ENCODE data around the gene MS4A18. TPM values are rescaled to one million over a fixed set of nuclear protein-coding genes. Genes with fewer than 3 reads are reported as not detected.

The MS4A18 gene
- total RNA-seq, 2 donors from 2014 or later = not detected

- no peaks in the 10 kb centered on the region for H3K36me3 ChIP-seq
- WGBS = 87% methylated on average over 5 of the region's 5 CpGs
- intact Hi-C loops (cut with DNase I) = no loop called here
- no peaks in the 10 kb centered on the region for H3K4me1 ChIP-seq (replicated peaks)
- no peak for DNase-seq (ENCODE audit: low spot score)
- no peaks in the 10 kb centered on the region for H3K27me3 ChIP-seq (replicated peaks; ENCODE audit: insufficient read depth)
- no peaks in the 10 kb centered on the region for H3K9me3 ChIP-seq
- no peak for TF ChIP-seq CTCF (IDR thresholded peaks at IDR 0.05)
- TF ChIP-seq POLR2A (IDR thresholded peaks at IDR 0.05) = no peak
- no peak overlapping the region for H3K4me3 ChIP-seq
- H3K27ac ChIP-seq = no peak overlapping the region
Observed at GRCh38 chr11:60765355-60765754, 40.8 kb downstream of the MS4A18 start.

- Histone ChIP-seq H3K4me1 (replicated peaks) (no peaks in the 10 kb centered on the region), H3K27ac (no peak overlapping the region), H3K36me3 (no peaks in the 10 kb centered on the region), H3K4me3 (no peak overlapping the region), H3K9me3 (no peaks in the 10 kb centered on the region), H3K27me3 (replicated peaks; ENCODE audit: insufficient read depth) (no peaks in the 10 kb centered on the region)
- intact Hi-C loops (cut with DNase I) = no loop called here
- TF ChIP-seq POLR2A (IDR thresholded peaks at IDR 0.05) (no peak), POLR2AphosphoS5 (IDR thresholded peaks at IDR 0.05) (no peak), CTCF (IDR thresholded peaks at IDR 0.05) (no peak)
- DNase-seq (ENCODE audit: low spot score) = no peak
- 81% methylated on average over 10 of the region's 10 CpGs for WGBS
Observed at GRCh38 chr11:60766547-60766946, 42.0 kb downstream of the MS4A18 start.

- intact Hi-C loops (cut with DNase I) = no loop called here
- no peak for DNase-seq (ENCODE audit: low spot score)
- no peak overlapping the region for H3K4me3 ChIP-seq
- H3K4me1 ChIP-seq (replicated peaks) = no peaks in the 10 kb centered on the region
- H3K9me3 ChIP-seq = no peaks in the 10 kb centered on the region
- H3K27me3 ChIP-seq (replicated peaks; ENCODE audit: insufficient read depth) = no peaks in the 10 kb centered on the region
- 33% methylated on average over 26 of the region's 26 CpGs for WGBS
- TF ChIP-seq CTCF (IDR thresholded peaks at IDR 0.05) (no peak), POLR2AphosphoS5 (IDR thresholded peaks at IDR 0.05) (no peak), POLR2A (IDR thresholded peaks at IDR 0.05) (no peak)
- H3K27ac ChIP-seq = no peak overlapping the region
- no peaks in the 10 kb centered on the region for H3K36me3 ChIP-seq
Observed at GRCh38 chr11:60767388-60767811, 42.9 kb downstream of the MS4A18 start.

GRCh38 chr11:60768202-60768601, 43.7 kb downstream of the MS4A18 start:
- Histone ChIP-seq H3K4me3 (no peak overlapping the region), H3K27ac (no peak overlapping the region), H3K36me3 (no peaks in the 10 kb centered on the region), H3K9me3 (no peaks in the 10 kb centered on the region), H3K27me3 (replicated peaks; ENCODE audit: insufficient read depth) (no peaks in the 10 kb centered on the region), H3K4me1 (replicated peaks) (no peaks in the 10 kb centered on the region)
- intact Hi-C loops (cut with DNase I) = no loop called here
- 92% methylated on average over 8 of the region's 8 CpGs for WGBS
- TF ChIP-seq POLR2AphosphoS5 (IDR thresholded peaks at IDR 0.05) (no peak), POLR2A (IDR thresholded peaks at IDR 0.05) (no peak), CTCF (IDR thresholded peaks at IDR 0.05) (no peak)
- no peak for DNase-seq (ENCODE audit: low spot score)

GRCh38 chr11:60769273-60769672, 44.8 kb downstream of the MS4A18 start:
- WGBS = 45% methylated on average over 4 of the region's 4 CpGs
- no peak overlapping the region for H3K27ac ChIP-seq
- no peaks in the 10 kb centered on the region for H3K4me1 ChIP-seq (replicated peaks)
- TF ChIP-seq POLR2AphosphoS5 (IDR thresholded peaks at IDR 0.05) (no peak), CTCF (IDR thresholded peaks at IDR 0.05) (no peak), POLR2A (IDR thresholded peaks at IDR 0.05) (no peak)
- H3K27me3 ChIP-seq (replicated peaks; ENCODE audit: insufficient read depth) = no peaks in the 10 kb centered on the region
- DNase-seq (ENCODE audit: low spot score) = no peak
- intact Hi-C loops (cut with DNase I) = no loop called here
- no peaks in the 10 kb centered on the region for H3K9me3 ChIP-seq
- H3K4me3 ChIP-seq = no peak overlapping the region
- H3K36me3 ChIP-seq = no peaks in the 10 kb centered on the region

All from prostate gland (tissue), 2 donors.